Endothelial cell of umbilical vein (primary cell): Measurements from ENCODE around the gene PLB1. TPM values are rescaled to one million over a fixed set of nuclear protein-coding genes. Genes with fewer than 3 reads are reported as not detected.

Experiments
- BruUV-seq: library from RNA; stranded (reverse); fragments of 400-500 nt; replicated peaks from 2 replicates; lab custom pipeline; 2021; lab: Mats Ljungman, UMichigan
- CTCF ChIA-PET: fragments of 300-600, 350-600 bp; sonication (Branson Sonifier 250); formaldehyde crosslinking; loops from one replicate; lab custom pipeline; 2021; ENCODE audit warnings: antibody characterized with exemption, inconsistent platforms; lab: Charles Lee
- POLR2A ChIA-PET: fragments of 300-600, 350-600 bp; sonication (Branson Sonifier 250); formaldehyde crosslinking; loops from one replicate; lab custom pipeline; 2021; ENCODE audit warnings: antibody characterized with exemption, inconsistent platforms; lab: Charles Lee
- DNase-seq: peaks from one replicate; pipeline ENCODE4 v3.0.0-alpha.2; 2011; ENCODE audit warnings: low read depth, low spot score
- FAIRE-seq: peaks from 2 replicates; lab custom pipeline; 2011; peaks lifted over from hg19 to GRCh38; lab: Jason Lieb, UNC
- H2AFZ ChIP-seq: 2 replicates; pipeline ENCODE4 v1.6.0; 2012; ENCODE audit warnings: low read depth, low read length, control low read depth, inconsistent platforms
- H3K27ac ChIP-seq: 2 replicates; pipeline ENCODE4 v1.5.1; 2011; ENCODE audit warnings: low read depth, mild to moderate bottlenecking, control low read depth, low read length, moderate library complexity; ENCODE audit not compliant: insufficient read depth
- H3K27me3 ChIP-seq, 2 experiments: 2 replicates each; pipeline versions ENCODE4 v1.6.0 to v1.6.1; 2011; ENCODE audit warnings: low read length in 2 of 2, mixed read lengths in 1 of 2; ENCODE audit not compliant: control insufficient read depth in 2 of 2, insufficient read depth in 2 of 2
- H3K36me3 ChIP-seq, 2 experiments: 2 replicates in 1 of 2; 3 replicates in 1 of 2; pipeline ENCODE4 v1.5.1; 2011; ENCODE audit warnings: low read length in 2 of 2, mild to moderate bottlenecking in 1 of 2, moderate library complexity in 1 of 2; ENCODE audit not compliant: control insufficient read depth in 2 of 2, insufficient read depth in 2 of 2; ENCODE audit errors: extremely low read depth in 1 of 2
- H3K4me1 ChIP-seq: 3 replicates; pipeline ENCODE4 v1.5.1; 2011; ENCODE audit warnings: mild to moderate bottlenecking, low read length; ENCODE audit not compliant: control insufficient read depth, insufficient read depth; ENCODE audit errors: extremely low read depth
- H3K4me2 ChIP-seq: 2 replicates; pipeline ENCODE4 v1.6.1; 2011; ENCODE audit warnings: low read length, control low read depth, mixed read lengths; ENCODE audit not compliant: insufficient read depth
- H3K4me3 ChIP-seq, 3 experiments: fragments of 200-600 bp in 1 of 3; sonication (generic), shearing (Covaris generic) in 1 of 3; replicated peaks in 1 of 3; 2 replicates each; pipeline ENCODE4 v1.5.1; 2011 to 2016; ENCODE audit warnings: control low read depth in 3 of 3, low read length in 3 of 3, mild to moderate bottlenecking in 2 of 3, inconsistent platforms in 1 of 3, low read depth in 1 of 3, moderate library complexity in 1 of 3; ENCODE audit not compliant: insufficient read depth in 1 of 3
- H3K79me2 ChIP-seq: 2 replicates; pipeline ENCODE4 v1.6.0; 2012; ENCODE audit warnings: low read length, inconsistent platforms; ENCODE audit not compliant: control insufficient read depth, insufficient read depth
- H3K9ac ChIP-seq: replicated peaks from 2 replicates; pipeline ENCODE3; 2011; ENCODE audit warnings: low read length, control low read depth; ENCODE audit not compliant: insufficient read depth; ENCODE audit errors: extremely low read depth
- H3K9me1 ChIP-seq: replicated peaks from 3 replicates; pipeline ENCODE4 v1.6.0; 2011; ENCODE audit warnings: mild to moderate bottlenecking, low read length; ENCODE audit not compliant: control insufficient read depth, insufficient read depth; ENCODE audit errors: extremely low read depth
- H3K9me3 ChIP-seq: replicated peaks from 2 replicates; pipeline ENCODE4 v1.5.1; 2012; ENCODE audit warnings: low read length, inconsistent platforms; ENCODE audit not compliant: control insufficient read depth, insufficient read depth
- H4K20me1 ChIP-seq: replicated peaks from 2 replicates; pipeline ENCODE3; 2011; ENCODE audit warnings: mild to moderate bottlenecking, low read length; ENCODE audit not compliant: control insufficient read depth, insufficient read depth; ENCODE audit errors: extremely low read depth
- JUN ChIP-seq: IDR thresholded peaks from 2 replicates; pipeline ENCODE4 v1.6.1; 2011; ENCODE audit warnings: borderline replicate concordance, low read depth; ENCODE audit not compliant: insufficient read length, insufficient read depth
- MYC ChIP-seq: IDR thresholded peaks from one replicate; pipeline ENCODE4 v1.6.1; 2011; ENCODE audit warnings: mild to moderate bottlenecking, low read depth, low read length
- POLR2AphosphoS5 ChIP-seq: IDR thresholded peaks from 2 replicates; pipeline ENCODE4 v1.6.1; 2012; ENCODE audit warnings: low read depth, mild to moderate bottlenecking, control low read depth, low read length, moderate library complexity; ENCODE audit not compliant: insufficient read depth
- dilution Hi-C: fragments of 300-500 bp; cut with MboI; formaldehyde crosslinking; loops from one replicate; pipeline ENCODE4 v1.15.0; 2019; ENCODE audit warnings: low sequenced_read_pairs; ENCODE audit not compliant: extremely low pct_ligation_motif_present
- intact Hi-C: fragments of 100-400 bp; cut with micrococcal nuclease; formaldehyde crosslinking; loops from one replicate; pipeline ENCODE4 v1.10.0; 2022
- polyA plus RNA-seq, 4 experiments: library from polyadenylated mRNA; depleted of rRNA in 3 of 4; stranded (reverse) in 3 of 4; unstranded in 1 of 4; fragments of >200 nt; gene quantifications; 2 replicates each; pipeline versions ENCODE4 v1.2.1 to v1.2.3, GENCODE V29; 2011 to 2012; ENCODE audit warnings: missing spikeins in 1 of 4
- total RNA-seq: library from RNA; stranded (reverse); gene quantifications from 2 replicates; pipeline ENCODE4 v1.2.3, GENCODE V29; 2021
- TF ChIP-seq, protein P1 (sequence below), 2 donors: IDR thresholded peaks; 1 replicate in 1 of 2; 2 replicates in 1 of 2; pipeline ENCODE4 v1.5.1; 2011; ENCODE audit warnings: low read length in 2 of 2, mild to moderate bottlenecking in 2 of 2, moderate library complexity in 2 of 2, control low read depth in 1 of 2, inconsistent platforms in 1 of 2, low read depth in 1 of 2; ENCODE audit not compliant: insufficient read depth in 1 of 2; ENCODE audit errors: extremely low read depth in 1 of 2

PLB1 gene
- total and polyA plus RNA-seq, 2 donors (not counting 3 experiments of a cell fraction or from before 2014, with no cell fraction given) = 0.75 to 0.80 TPM

DNA sequence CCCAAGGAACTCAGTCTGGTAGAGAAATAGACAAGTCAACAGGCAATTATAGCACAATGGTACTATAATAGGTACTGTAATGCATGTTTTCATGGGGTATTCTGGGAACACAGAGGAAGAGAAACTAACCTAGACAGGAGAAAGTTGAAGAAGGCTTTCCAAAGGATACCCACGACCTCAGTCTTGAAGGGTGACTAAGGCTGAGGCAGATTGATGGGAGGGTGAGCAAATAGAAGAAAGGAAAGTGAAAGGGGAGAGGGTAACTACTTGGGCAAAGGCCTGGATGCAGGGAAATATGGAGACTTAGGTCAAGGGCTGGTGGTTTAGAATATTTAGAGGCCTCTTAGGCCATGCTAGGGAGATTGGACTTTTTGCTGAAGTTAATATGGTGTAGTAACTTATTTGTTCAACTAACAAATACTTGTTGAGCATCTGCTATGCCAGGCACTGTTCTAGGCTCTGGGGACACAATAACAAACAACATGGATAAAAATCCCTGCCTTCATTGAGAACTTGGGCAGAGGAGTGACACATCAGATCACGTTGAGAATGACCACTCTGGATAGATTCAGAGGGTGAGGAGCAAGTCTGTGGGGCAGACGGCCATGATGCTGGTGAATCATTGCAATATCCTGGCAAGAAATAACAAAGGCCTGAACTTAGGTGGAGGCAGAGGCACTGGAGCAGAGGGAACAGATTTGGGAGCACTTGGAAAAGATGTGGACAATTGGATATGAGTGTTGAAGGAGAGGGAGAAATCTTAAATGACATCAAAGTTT, 56.4 kb downstream of the PLB1 start:
- POLR2A ChIA-PET = no interaction called here
- CTCF ChIA-PET = no interaction called here
- H2AFZ ChIP-seq = no peak overlapping the region

More for the DNA sequence above, 56.4 kb downstream of the PLB1 start:
- Histone ChIP-seq H3K9me3 (no peaks in the 10 kb centered on the region), H3K4me2 (no peak overlapping the region), H3K4me1 (no peaks in the 10 kb centered on the region), H3K79me2 (no peaks in the 10 kb centered on the region), H3K27ac (no peak overlapping the region), H3K27me3 (peaks cover 0 to 2% of the 10 kb centered on the region in 2 experiments), H4K20me1 (no peaks in the 10 kb centered on the region), H3K36me3 (no peaks in the 10 kb centered on the region), H3K4me3 (no peak overlapping the region), H3K9ac (no peak overlapping the region), H3K9me1 (no peaks in the 10 kb centered on the region)
- intact Hi-C loops (no loop called here), dilution Hi-C loops (no loop called here)
- no TSS peak for BruUV-seq
- no peak for TF ChIP-seq POLR2AphosphoS5
- no peak for TF ChIP-seq MYC
- TF ChIP-seq JUN = no peak
- TF ChIP-seq, protein P1, sequence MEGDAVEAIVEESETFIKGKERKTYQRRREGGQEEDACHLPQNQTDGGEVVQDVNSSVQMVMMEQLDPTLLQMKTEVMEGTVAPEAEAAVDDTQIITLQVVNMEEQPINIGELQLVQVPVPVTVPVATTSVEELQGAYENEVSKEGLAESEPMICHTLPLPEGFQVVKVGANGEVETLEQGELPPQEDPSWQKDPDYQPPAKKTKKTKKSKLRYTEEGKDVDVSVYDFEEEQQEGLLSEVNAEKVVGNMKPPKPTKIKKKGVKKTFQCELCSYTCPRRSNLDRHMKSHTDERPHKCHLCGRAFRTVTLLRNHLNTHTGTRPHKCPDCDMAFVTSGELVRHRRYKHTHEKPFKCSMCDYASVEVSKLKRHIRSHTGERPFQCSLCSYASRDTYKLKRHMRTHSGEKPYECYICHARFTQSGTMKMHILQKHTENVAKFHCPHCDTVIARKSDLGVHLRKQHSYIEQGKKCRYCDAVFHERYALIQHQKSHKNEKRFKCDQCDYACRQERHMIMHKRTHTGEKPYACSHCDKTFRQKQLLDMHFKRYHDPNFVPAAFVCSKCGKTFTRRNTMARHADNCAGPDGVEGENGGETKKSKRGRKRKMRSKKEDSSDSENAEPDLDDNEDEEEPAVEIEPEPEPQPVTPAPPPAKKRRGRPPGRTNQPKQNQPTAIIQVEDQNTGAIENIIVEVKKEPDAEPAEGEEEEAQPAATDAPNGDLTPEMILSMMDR (IDR thresholded peaks at IDR 0.05; ENCODE audit: extremely low read depth in 1 of 2, insufficient read depth in 1 of 2, low read depth in 1 of 2, low read length in 2 of 2) = no peak
- peak; percentile 42 for FAIRE-seq
- DNase-seq = no peak
